ENCODE data around the gene CLCN6. TPM values are rescaled to one million over a fixed set of nuclear protein-coding genes. Genes with fewer than 3 reads are reported as not detected.
A peak's percentile ranks its signal among the peaks of the same experiment; 100 is the strongest.

The CLCN6 gene
- total RNA-seq, 1 experiment from 2014 or later = 13.7 TPM

GRCh38 chr1:11806307-11806936, 431 bp downstream of the CLCN6 start:
- Histone ChIP-seq H3K4me1 (ENCODE audit: control insufficient read depth in 1 of 2, insufficient read depth in 2 of 2, low read length in 2 of 2) (peaks cover 25 to 49% of the 10 kb centered on the region in 2 experiments), H3K79me2 (ENCODE audit: insufficient read depth, low read length) (peaks cover 15% of the 10 kb centered on the region), H4K20me1 (ENCODE audit: insufficient read depth) (no peaks in the 10 kb centered on the region), H2AFZ (ENCODE audit: low read depth, low read length, poor library complexity, severe bottlenecking) (no peak overlapping the region), H3K9me3 (ENCODE audit: control insufficient read depth in 1 of 2, insufficient read depth in 1 of 2, low read depth in 1 of 2, low read length in 2 of 2) (no peaks in the 10 kb centered on the region), H3K27ac (ENCODE audit: low read depth, low read length) (peak overlapping the region; percentile 89), H3K9ac (ENCODE audit: low read length) (peak overlapping the region; percentile 61), H3K36me3 (ENCODE audit: control insufficient read depth in 1 of 2, insufficient read depth in 2 of 2, low read length in 2 of 2) (peaks cover 2 to 5% of the 10 kb centered on the region in 2 experiments; a peak in 2 of 4 replicates), H3K4me2 (ENCODE audit: low read length) (peak overlapping the region; percentile 94), H3K9me2 (ENCODE audit: insufficient read depth) (no peaks in the 10 kb centered on the region), H3K27me3 (ENCODE audit: insufficient read depth, low read length) (no peaks in the 10 kb centered on the region), H3K4me3 (replicated peaks in 1 of 2; ENCODE audit: low read depth in 1 of 2, low read length in 2 of 2) (peak overlapping the region; percentile 58 to 77)
- POLR2A ChIA-PET = interaction anchor here (0.7 to 2.4 kb wide), 5 partner anchors 12 to 102 kb away, joined by 3 to 24 read pairs (median 4); no protein-coding TSS in a partner anchor
- ATAC-seq (peak; percentile 57), DNase-seq (ENCODE audit: low read depth, low spot score) (no peak)
- TF ChIP-seq CEBPB (IDR thresholded peaks at IDR 0.05; ENCODE audit: low read depth) (no peak), SRF (IDR thresholded peaks at IDR 0.05; ENCODE audit: low read depth) (no peak), EZH2 (IDR thresholded peaks at IDR 0.05) (no peak), ZFX (IDR thresholded peaks at IDR 0.05) (no peak), YY1 (IDR thresholded peaks at IDR 0.05; ENCODE audit: extremely low read depth, insufficient replicate concordance, low read depth, low read length) (no peak), TCF7L2 (IDR thresholded peaks at IDR 0.05; ENCODE audit: borderline replicate concordance, extremely low read depth, insufficient read depth, insufficient read length) (no peak), ATF3 (IDR thresholded peaks at IDR 0.05) (no peak), POLR2A (IDR thresholded peaks at IDR 0.05; ENCODE audit: borderline replicate concordance, extremely low read depth, insufficient read depth, insufficient read length) (peak; percentile 11), SIN3A (IDR thresholded peaks at IDR 0.05; ENCODE audit: low read depth) (no peak), EZH2phosphoT487 (IDR thresholded peaks at IDR 0.05; ENCODE audit: borderline replicate concordance) (no peak), EGR1 (IDR thresholded peaks at IDR 0.05; ENCODE audit: low read depth) (no peak), FOSL1 (IDR thresholded peaks at IDR 0.05; ENCODE audit: low read depth) (no peak), POLR2AphosphoS5 (IDR thresholded peaks at IDR 0.05; ENCODE audit: low read depth, low read length) (peak; percentile 50), SP1 (IDR thresholded peaks at IDR 0.05; ENCODE audit: low read depth) (no peak)
- TF ChIP-seq, protein P1, sequence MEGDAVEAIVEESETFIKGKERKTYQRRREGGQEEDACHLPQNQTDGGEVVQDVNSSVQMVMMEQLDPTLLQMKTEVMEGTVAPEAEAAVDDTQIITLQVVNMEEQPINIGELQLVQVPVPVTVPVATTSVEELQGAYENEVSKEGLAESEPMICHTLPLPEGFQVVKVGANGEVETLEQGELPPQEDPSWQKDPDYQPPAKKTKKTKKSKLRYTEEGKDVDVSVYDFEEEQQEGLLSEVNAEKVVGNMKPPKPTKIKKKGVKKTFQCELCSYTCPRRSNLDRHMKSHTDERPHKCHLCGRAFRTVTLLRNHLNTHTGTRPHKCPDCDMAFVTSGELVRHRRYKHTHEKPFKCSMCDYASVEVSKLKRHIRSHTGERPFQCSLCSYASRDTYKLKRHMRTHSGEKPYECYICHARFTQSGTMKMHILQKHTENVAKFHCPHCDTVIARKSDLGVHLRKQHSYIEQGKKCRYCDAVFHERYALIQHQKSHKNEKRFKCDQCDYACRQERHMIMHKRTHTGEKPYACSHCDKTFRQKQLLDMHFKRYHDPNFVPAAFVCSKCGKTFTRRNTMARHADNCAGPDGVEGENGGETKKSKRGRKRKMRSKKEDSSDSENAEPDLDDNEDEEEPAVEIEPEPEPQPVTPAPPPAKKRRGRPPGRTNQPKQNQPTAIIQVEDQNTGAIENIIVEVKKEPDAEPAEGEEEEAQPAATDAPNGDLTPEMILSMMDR (IDR thresholded peaks at IDR 0.05 in 2 of 3, conservative IDR thresholded peaks at IDR 0.05 in 1 of 3; ENCODE audit: borderline replicate concordance in 1 of 3, insufficient read depth in 1 of 3, low read depth in 2 of 3, low read length in 2 of 3) = no peak
- TF ChIP-seq, protein P2, sequence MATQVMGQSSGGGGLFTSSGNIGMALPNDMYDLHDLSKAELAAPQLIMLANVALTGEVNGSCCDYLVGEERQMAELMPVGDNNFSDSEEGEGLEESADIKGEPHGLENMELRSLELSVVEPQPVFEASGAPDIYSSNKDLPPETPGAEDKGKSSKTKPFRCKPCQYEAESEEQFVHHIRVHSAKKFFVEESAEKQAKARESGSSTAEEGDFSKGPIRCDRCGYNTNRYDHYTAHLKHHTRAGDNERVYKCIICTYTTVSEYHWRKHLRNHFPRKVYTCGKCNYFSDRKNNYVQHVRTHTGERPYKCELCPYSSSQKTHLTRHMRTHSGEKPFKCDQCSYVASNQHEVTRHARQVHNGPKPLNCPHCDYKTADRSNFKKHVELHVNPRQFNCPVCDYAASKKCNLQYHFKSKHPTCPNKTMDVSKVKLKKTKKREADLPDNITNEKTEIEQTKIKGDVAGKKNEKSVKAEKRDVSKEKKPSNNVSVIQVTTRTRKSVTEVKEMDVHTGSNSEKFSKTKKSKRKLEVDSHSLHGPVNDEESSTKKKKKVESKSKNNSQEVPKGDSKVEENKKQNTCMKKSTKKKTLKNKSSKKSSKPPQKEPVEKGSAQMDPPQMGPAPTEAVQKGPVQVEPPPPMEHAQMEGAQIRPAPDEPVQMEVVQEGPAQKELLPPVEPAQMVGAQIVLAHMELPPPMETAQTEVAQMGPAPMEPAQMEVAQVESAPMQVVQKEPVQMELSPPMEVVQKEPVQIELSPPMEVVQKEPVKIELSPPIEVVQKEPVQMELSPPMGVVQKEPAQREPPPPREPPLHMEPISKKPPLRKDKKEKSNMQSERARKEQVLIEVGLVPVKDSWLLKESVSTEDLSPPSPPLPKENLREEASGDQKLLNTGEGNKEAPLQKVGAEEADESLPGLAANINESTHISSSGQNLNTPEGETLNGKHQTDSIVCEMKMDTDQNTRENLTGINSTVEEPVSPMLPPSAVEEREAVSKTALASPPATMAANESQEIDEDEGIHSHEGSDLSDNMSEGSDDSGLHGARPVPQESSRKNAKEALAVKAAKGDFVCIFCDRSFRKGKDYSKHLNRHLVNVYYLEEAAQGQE (IDR thresholded peaks at IDR 0.05; ENCODE audit: low read depth) = no peak
- RAD21 ChIA-PET (ENCODE audit: low non-redundant PET in 1 of 2, low total read pairs in 2 of 2, uncharacterized antibody in 2 of 2, unreplicated experiment in 2 of 2) = no interaction called here
- CTCF ChIA-PET = interaction anchor here (0.8 to 1.5 kb wide), 2 partner anchors 22 to 32 kb away, joined by 3 to 4 read pairs; no protein-coding TSS in a partner anchor
- intact Hi-C loops (cut with micrococcal nuclease) = no loop called here
- TSS peak; percentile 57 for BruUV-seq (replicated peaks)

Measured in HCT116 (cell line).